DOHH2 (cell line): ENCODE data around the gene TM9SF4.

Experiments used
- H3F3A ChIP-seq: fragments of 200-600 bp; sonication (generic), shearing (Covaris generic); 2 replicates; pipeline ENCODE4 v1.6.0; 2016; ENCODE audit warnings: antibody characterized with exemption, mild to moderate bottlenecking; ENCODE audit not compliant: control insufficient read depth, insufficient read depth
- H3K27ac ChIP-seq: fragments of 200-600 bp; sonication (generic); 2 replicates; pipeline ENCODE4 v1.5.1; 2014; ENCODE audit warnings: low read depth, mild to moderate bottlenecking, low read length, moderate library complexity
- H3K27me3 ChIP-seq: fragments of 200-600 bp; sonication (generic); 2 replicates; pipeline ENCODE4 v1.6.1; 2014; ENCODE audit warnings: mild to moderate bottlenecking, low read length, mixed read lengths; ENCODE audit not compliant: control insufficient read depth
- H3K36me3 ChIP-seq: fragments of 200-600 bp; sonication (generic); 2 replicates; pipeline ENCODE4 v1.6.1; 2014; ENCODE audit warnings: mild to moderate bottlenecking, low read length, moderate library complexity, mixed read lengths; ENCODE audit not compliant: control insufficient read depth
- H3K4me1 ChIP-seq: fragments of 200-600 bp; sonication (generic); 2 replicates; pipeline ENCODE4 v1.6.1; 2014; ENCODE audit warnings: mild to moderate bottlenecking, low read length, mixed read lengths; ENCODE audit not compliant: control insufficient read depth
- H3K4me2 ChIP-seq: fragments of 200-600 bp; sonication (generic); 2 replicates; pipeline ENCODE4 v1.6.0; 2014; ENCODE audit warnings: mild to moderate bottlenecking, low read length, moderate library complexity
- H3K4me3 ChIP-seq: fragments of 200-600 bp; sonication (generic); 2 replicates; pipeline ENCODE4 v1.5.1; 2014; ENCODE audit warnings: mild to moderate bottlenecking, low read length, mixed read lengths
- H3K79me2 ChIP-seq: fragments of 200-600 bp; sonication (generic); 2 replicates; pipeline ENCODE4 v1.6.1; 2014; ENCODE audit warnings: mild to moderate bottlenecking, low read length, mixed read lengths; ENCODE audit not compliant: control insufficient read depth
- H3K9me2 ChIP-seq: fragments of 200-600 bp; sonication (generic); replicated peaks from 2 replicates; pipeline ENCODE4 v1.6.1; 2014; ENCODE audit warnings: mild to moderate bottlenecking, low read length, mixed read lengths; ENCODE audit not compliant: control insufficient read depth
- H3K9me3 ChIP-seq: fragments of 200-600 bp; sonication (generic); 2 replicates; pipeline ENCODE4 v1.6.1; 2014; ENCODE audit warnings: antibody characterized with exemption, low read length, mixed read lengths; ENCODE audit not compliant: control insufficient read depth, insufficient read depth
- H4K20me1 ChIP-seq: fragments of 200-600 bp; sonication (generic); 2 replicates; pipeline ENCODE4 v1.6.0; 2014; ENCODE audit warnings: low read depth, mild to moderate bottlenecking, antibody characterized with exemption, low read length, moderate library complexity; ENCODE audit not compliant: control insufficient read depth, insufficient read depth
- CTCF ChIP-seq: fragments of 200-600 bp; sonication (generic); IDR thresholded peaks from one replicate; pipeline ENCODE4 v1.5.1; 2014; ENCODE audit warnings: antibody characterized with exemption, mild to moderate bottlenecking, low read depth, low read length; ENCODE audit not compliant: poor library complexity, severe bottlenecking
- EZH2phosphoT487 ChIP-seq: fragments of 200-600 bp; sonication (generic); IDR thresholded peaks from 2 replicates; pipeline ENCODE4 v1.6.1; 2017; ENCODE audit warnings: borderline replicate concordance, mild to moderate bottlenecking, antibody characterized with exemption, low read length, moderate library complexity, mixed read lengths

Gene TM9SF4

GRCh38 chr20:32206760-32207625 is 97.5 kb downstream of the TM9SF4 start:
- no peaks in the 10 kb centered on the region for H3K9me2 ChIP-seq
- H3K27me3 ChIP-seq, result no peaks in the 10 kb centered on the region
- no peaks in the 10 kb centered on the region for H3K9me3 ChIP-seq
- H3K4me3 ChIP-seq, result peak overlapping the region; percentile 98
- H3K79me2 ChIP-seq, result peaks cover 96% of the 10 kb centered on the region
- peaks cover 3% of the 10 kb centered on the region; the same call in 1 of the 2 replicates for H3F3A ChIP-seq
- H4K20me1 ChIP-seq, result peaks cover 30% of the 10 kb centered on the region
- peaks cover 88% of the 10 kb centered on the region for H3K36me3 ChIP-seq
- peak overlapping the region; percentile 69 for H3K27ac ChIP-seq
- H3K4me2 ChIP-seq, result peak overlapping the region; percentile 100
- TF ChIP-seq EZH2phosphoT487 (no peak), CTCF (no peak)
- H3K4me1 ChIP-seq, result peaks cover 54% of the 10 kb centered on the region

GRCh38 chr20:32207626-32208498 is 98.3 kb downstream of the TM9SF4 start, which contains the start of the genes PLAGL2 and POFUT1:
TSS of gene PLAGL2 (minus strand) at chr20:32207743. CDS start at chr20:32202178, 5,565 bp downstream.
TSS of gene POFUT1 (plus strand) at chr20:32207880. CDS start at chr20:32207942, 62 bp downstream.
- Histone ChIP-seq H3K4me3 (peak within 1 kb of the TSS; percentile 98), H3F3A (peaks cover 3% of the 10 kb centered on the region; the same call in 1 of the 2 replicates), H4K20me1 (peaks cover 25% of the 10 kb centered on the region), H3K9me3 (no peaks in the 10 kb centered on the region), H3K36me3 (peaks cover 88% of the 10 kb centered on the region), H3K27ac (peak within 1 kb of the TSS; percentile 69), H3K27me3 (no peaks in the 10 kb centered on the region), H3K4me1 (peaks cover 53% of the 10 kb centered on the region), H3K4me2 (peak within 1 kb of the TSS; percentile 100), H3K9me2 (no peaks in the 10 kb centered on the region), H3K79me2 (peaks cover 95% of the 10 kb centered on the region)
- TF ChIP-seq CTCF (peak; percentile 42), EZH2phosphoT487 (no peak)

GRCh38 chr20:32208499-32209154 is 99.1 kb downstream of the TM9SF4 start:
- TF ChIP-seq EZH2phosphoT487, result no peak
- no peak for TF ChIP-seq CTCF
- Histone ChIP-seq H3F3A (peaks cover 3% of the 10 kb centered on the region; the same call in 1 of the 2 replicates), H3K27me3 (no peaks in the 10 kb centered on the region), H3K4me3 (peak overlapping the region; percentile 98), H3K9me3 (no peaks in the 10 kb centered on the region), H3K79me2 (peaks cover 87% of the 10 kb centered on the region), H4K20me1 (peaks cover 18% of the 10 kb centered on the region), H3K27ac (no peak overlapping the region; the same call in 1 of the 2 replicates), H3K4me1 (peaks cover 47% of the 10 kb centered on the region), H3K9me2 (no peaks in the 10 kb centered on the region), H3K4me2 (peak overlapping the region; percentile 89), H3K36me3 (peaks cover 84% of the 10 kb centered on the region)
